H1 (cell line): ENCODE results near the gene RGS6. TPM values are rescaled to one million over a fixed set of nuclear protein-coding genes. Genes with fewer than 3 reads are reported as not detected.

ENCODE experiments used
- CTCF ChIA-PET: fragments of 300-600 bp; sonication (Branson Sonifier 250); formaldehyde crosslinking; loops from one replicate; lab custom pipeline; 2021; ENCODE audit not compliant: partially characterized antibody; lab: Charles Lee
- POLR2A ChIA-PET: fragments of 300-600 bp; sonication (Branson Sonifier 250); formaldehyde crosslinking; loops from one replicate; lab custom pipeline; 2021; ENCODE audit warnings: inconsistent platforms; ENCODE audit not compliant: partially characterized antibody; lab: Charles Lee
- DNase-seq, 2 experiments: peaks; one replicate each; pipeline versions ENCODE4 v3.0.0 to v3.0.0-alpha.2; 2010 to 2022; ENCODE audit warnings: low spot score in 2 of 2, low read depth in 1 of 2, mixed read lengths in 1 of 2
- FAIRE-seq: peaks from 2 replicates; lab custom pipeline; 2011; peaks lifted over from hg19 to GRCh38; lab: Jason Lieb, UNC
- H2AFZ ChIP-seq: 2 replicates; pipeline ENCODE4 v1.8.1; 2012; ENCODE audit warnings: low read length, inconsistent platforms
- H2AK5ac ChIP-seq: 2 replicates; pipeline ENCODE4 v1.6.1; 2013; ENCODE audit warnings: low read depth, low read length
- H2BK120ac ChIP-seq: replicated peaks from 2 replicates; pipeline ENCODE3; 2013; ENCODE audit warnings: low read depth, low read length, inconsistent platforms
- H2BK12ac ChIP-seq: 2 replicates; pipeline ENCODE4 v1.6.1; 2013; ENCODE audit warnings: low read depth, low read length
- H2BK15ac ChIP-seq: 2 replicates; pipeline ENCODE4 v1.6.1; 2013; ENCODE audit warnings: low read length
- H2BK20ac ChIP-seq: 2 replicates; pipeline ENCODE4 v1.6.1; 2013; ENCODE audit warnings: low read length
- H2BK5ac ChIP-seq: 2 replicates; pipeline ENCODE4 v1.6.1; 2013; ENCODE audit warnings: low read depth, low read length
- H3K14ac ChIP-seq: 2 replicates; pipeline ENCODE4 v1.6.1; 2013; ENCODE audit warnings: inconsistent platforms; ENCODE audit not compliant: insufficient read length
- H3K18ac ChIP-seq: 2 replicates; pipeline ENCODE4 v1.6.1; 2013; ENCODE audit warnings: low read length; ENCODE audit errors: extremely low read depth
- H3K23ac ChIP-seq: 2 replicates; pipeline ENCODE4 v1.6.1; 2013; ENCODE audit warnings: inconsistent platforms; ENCODE audit not compliant: insufficient read length
- H3K23me2 ChIP-seq: 2 replicates; pipeline ENCODE4 v1.6.1; 2013; ENCODE audit warnings: low read depth, low read length
- H3K27ac ChIP-seq: 2 replicates; pipeline ENCODE4 v1.6.1; 2011; ENCODE audit warnings: low read depth, low read length, inconsistent platforms
- H3K27me3 ChIP-seq, 4 experiments: replicated peaks in 1 of 4; 1 replicate in 1 of 4; 2 replicates in 3 of 4; pipeline versions ENCODE4 v1.6.1 to v1.8.1; 2011 to 2013; ENCODE audit warnings: low read length in 3 of 4, mild to moderate bottlenecking in 3 of 4, inconsistent platforms in 2 of 4, mixed read lengths in 2 of 4, moderate library complexity in 1 of 4; ENCODE audit not compliant: control insufficient read depth in 3 of 4, insufficient read depth in 3 of 4; ENCODE audit errors: extremely low read depth in 1 of 4
- H3K36me3 ChIP-seq, 4 experiments: 2 replicates each; pipeline versions ENCODE4 v1.6.1 to v1.8.1; 2011 to 2013; ENCODE audit warnings: mild to moderate bottlenecking in 4 of 4, low read length in 3 of 4, moderate library complexity in 2 of 4, control low read depth in 1 of 4, inconsistent platforms in 1 of 4; ENCODE audit not compliant: insufficient read depth in 4 of 4, control insufficient read depth in 2 of 4
- H3K4ac ChIP-seq: replicated peaks from 2 replicates; pipeline ENCODE3; 2013; ENCODE audit warnings: low read length, low read depth, mixed read lengths, inconsistent platforms; ENCODE audit not compliant: insufficient read length
- H3K4me1 ChIP-seq, 4 experiments: replicated peaks in 1 of 4; 1 replicate in 1 of 4; 2 replicates in 3 of 4; pipeline versions ENCODE4 v1.6.1 to v1.8.1; 2011 to 2013; ENCODE audit warnings: low read length in 3 of 4, inconsistent platforms in 2 of 4, mixed read lengths in 1 of 4; ENCODE audit not compliant: insufficient read depth in 4 of 4, control insufficient read depth in 3 of 4
- H3K4me2 ChIP-seq, 2 experiments: 2 replicates each; pipeline versions ENCODE4 v1.6.1 to v1.8.1; 2011 to 2013; ENCODE audit warnings: low read depth in 2 of 2, low read length in 2 of 2, control low read depth in 1 of 2, inconsistent platforms in 1 of 2, mild to moderate bottlenecking in 1 of 2; ENCODE audit not compliant: insufficient read depth in 1 of 2
- H3K4me3 ChIP-seq, 4 experiments: fragments of 200-600, 300-600 bp in 1 of 4; sonication (generic), shearing (Covaris generic), sonication (Bioruptor Twin) in 1 of 4; 2 replicates each; pipeline versions ENCODE4 v1.5.1 to v1.8.1; 2011 to 2016; ENCODE audit warnings: low read length in 4 of 4, low read depth in 3 of 4, control low read depth in 2 of 4, inconsistent platforms in 2 of 4, mild to moderate bottlenecking in 2 of 4, mixed read lengths in 1 of 4, moderate library complexity in 1 of 4; ENCODE audit not compliant: insufficient read depth in 2 of 4; ENCODE audit errors: extremely low read depth in 1 of 4
- H3K56ac ChIP-seq: replicated peaks from 2 replicates; pipeline ENCODE3; 2013; ENCODE audit warnings: low read depth, mild to moderate bottlenecking, mixed read lengths, low read length, inconsistent platforms; ENCODE audit not compliant: insufficient read length
- H3K79me1 ChIP-seq: 2 replicates; pipeline ENCODE4 v1.6.1; 2013; ENCODE audit warnings: low read depth, low read length, control low read depth
- H3K79me2 ChIP-seq, 2 experiments: 2 replicates each; pipeline versions ENCODE4 v1.6.1 to v1.8.1; 2012 to 2013; ENCODE audit warnings: low read length in 2 of 2, mild to moderate bottlenecking in 2 of 2, inconsistent platforms in 1 of 2; ENCODE audit not compliant: insufficient read depth in 2 of 2, control insufficient read depth in 1 of 2
- H3K9ac ChIP-seq, 4 experiments: replicated peaks in 1 of 4; 1 replicate in 1 of 4; 2 replicates in 3 of 4; pipeline versions ENCODE4 v1.6.1 to v1.8.1; 2011 to 2013; ENCODE audit warnings: low read depth in 3 of 4, low read length in 3 of 4, control low read depth in 2 of 4, mild to moderate bottlenecking in 2 of 4, moderate library complexity in 2 of 4, inconsistent platforms in 1 of 4; ENCODE audit errors: extremely low read depth in 1 of 4
- H3K9me3 ChIP-seq, 2 experiments: 2 replicates each; pipeline versions ENCODE4 v1.6.1 to v1.8.1; 2012 to 2013; ENCODE audit warnings: mild to moderate bottlenecking in 2 of 2, moderate library complexity in 2 of 2, control low read depth in 1 of 2, inconsistent platforms in 1 of 2, low read depth in 1 of 2, low read length in 1 of 2, mixed read lengths in 1 of 2; ENCODE audit not compliant: insufficient read depth in 2 of 2
- H4K20me1 ChIP-seq, 2 experiments: replicated peaks in 1 of 2; 2 replicates each; pipeline versions ENCODE3 to v1.8.1; 2011 to 2013; ENCODE audit warnings: inconsistent platforms in 2 of 2, low read length in 2 of 2, mild to moderate bottlenecking in 1 of 2; ENCODE audit not compliant: insufficient read depth in 2 of 2, control insufficient read depth in 1 of 2
- H4K5ac ChIP-seq: 2 replicates; pipeline ENCODE4 v1.6.1; 2013; ENCODE audit warnings: low read length, low read depth, mixed read lengths, inconsistent platforms; ENCODE audit not compliant: insufficient read length
- H4K8ac ChIP-seq: 2 replicates; pipeline ENCODE4 v1.8.0; 2013; ENCODE audit warnings: mild to moderate bottlenecking, moderate library complexity, low read length, inconsistent platforms; ENCODE audit not compliant: insufficient read depth; ENCODE audit errors: extremely low read depth
- H4K91ac ChIP-seq: replicated peaks from 2 replicates; pipeline ENCODE3; 2013; ENCODE audit warnings: low read length, mixed read lengths, inconsistent platforms; ENCODE audit not compliant: insufficient read length
- BCL11A ChIP-seq, 2 experiments: IDR thresholded peaks; one replicate each; pipeline ENCODE4 v1.6.1; 2011; ENCODE audit warnings: low read depth in 2 of 2, low read length in 2 of 2, mild to moderate bottlenecking in 2 of 2
- BRCA1 ChIP-seq: IDR thresholded peaks from 2 replicates; pipeline ENCODE4 v1.6.1; 2012; ENCODE audit warnings: low read depth, low read length, improper control_type of control experiment
- CBX5 ChIP-seq: fragments of 300-800, 300-1000 bp; sonication (generic); IDR thresholded peaks from 2 replicates; pipeline ENCODE4 v1.7.1; 2016; ENCODE audit warnings: antibody characterized with exemption, low read length, low read depth
- CTCF ChIP-seq, 3 experiments: IDR thresholded peaks; 1 replicate in 2 of 3; 2 replicates in 1 of 3; pipeline versions ENCODE4 v1.5.1 to v1.6.1; 2011; ENCODE audit warnings: low read length in 3 of 3, mild to moderate bottlenecking in 3 of 3, inconsistent platforms in 2 of 3, low read depth in 1 of 3, moderate library complexity in 1 of 3; ENCODE audit not compliant: insufficient read depth in 1 of 3; ENCODE audit errors: control extremely low read depth in 1 of 3
- EP300 ChIP-seq, 2 experiments: IDR thresholded peaks; 1 replicate in 1 of 2; 2 replicates in 1 of 2; pipeline ENCODE4 v1.6.1; 2011 to 2012; ENCODE audit warnings: low read depth in 2 of 2, low read length in 2 of 2, mild to moderate bottlenecking in 2 of 2, borderline replicate concordance in 1 of 2, inconsistent platforms in 1 of 2, moderate library complexity in 1 of 2
- MAFK ChIP-seq: IDR thresholded peaks from 2 replicates; pipeline ENCODE4 v1.6.1; 2012; ENCODE audit warnings: low read depth, mild to moderate bottlenecking, improper control_type of control experiment, low read length
- MAX ChIP-seq: IDR thresholded peaks from 2 replicates; pipeline ENCODE4 v1.6.1; 2012; ENCODE audit warnings: inconsistent platforms
- NANOG ChIP-seq: IDR thresholded peaks from 2 replicates; pipeline ENCODE4 v1.6.1; 2011; ENCODE audit warnings: low read length, low read depth, mild to moderate bottlenecking, inconsistent platforms; ENCODE audit not compliant: insufficient read depth, poor library complexity, severe bottlenecking
- RXRA ChIP-seq: IDR thresholded peaks from 2 replicates; pipeline ENCODE4 v1.6.1; 2011; ENCODE audit warnings: low read depth, mild to moderate bottlenecking, low read length, moderate library complexity; ENCODE audit not compliant: insufficient read depth
- SIRT6 ChIP-seq: IDR thresholded peaks from one replicate; pipeline ENCODE4 v1.7.1; 2012; ENCODE audit warnings: low read length, inconsistent platforms
- SP1 ChIP-seq: IDR thresholded peaks from 2 replicates; pipeline ENCODE4 v1.6.1; 2011; ENCODE audit warnings: low read depth, low read length
- TAF7 ChIP-seq: optimal IDR thresholded peaks from 2 replicates; pipeline ENCODE3; 2011; ENCODE audit warnings: low read depth, mild to moderate bottlenecking, inconsistent platforms, low read length, moderate library complexity, borderline replicate concordance
- WGBS, 2 experiments: shearing (Covaris generic) in 1 of 2; methylation state at CpG; one replicate each; pipeline versions ENCODE4 v1.1.6 to v1.1.7; 2013 to 2015; ENCODE audit warnings: low lambda C conversion rate in 2 of 2, mixed read lengths in 2 of 2, inconsistent platforms in 1 of 2, low coverage in 1 of 2, missing lambda C conversion rate in 1 of 2; ENCODE audit not compliant: insufficient replicate concordance in 2 of 2, insufficient coverage in 1 of 2, insufficient read length in 1 of 2; ENCODE audit errors: extremely low coverage in 1 of 2, missing lambda C conversion rate in 1 of 2; 5-methylcytosine and 5-hydroxymethylcytosine counted together
- polyA plus RNA-seq, 7 experiments: library from polyadenylated mRNA; depleted of rRNA in 3 of 7; stranded (reverse) in 5 of 7; unstranded in 2 of 7; fragments of >200 nt in 5 of 7; fragments of 200-250 nt in 2 of 7; gene quantifications; 1 replicate in 5 of 7; 2 replicates in 1 of 7; 4 replicates in 1 of 7; pipeline versions ENCODE4 v1.2.1 to v1.2.3, GENCODE V29; 2011 to 2013; ENCODE audit warnings: missing spikeins in 2 of 7, mixed read lengths in 2 of 7
- total RNA-seq: library from RNA; stranded (reverse); fragmentation: NEBNext Ultra II Directional; extraction: Animal tissue kit (Norgen Biotek cat#: 25700); gene quantifications from 2 replicates; pipeline ENCODE4 v1.2.1, GENCODE V29; 2021

Gene RGS6
- total and polyA plus RNA-seq, 2 of the 8 experiments (the other 6 are each of a cell fraction or from before 2014, with no cell fraction given), result 0.26 to 1.1 TPM

- no peak for FAIRE-seq
- DNase-seq, result no peak
- Histone ChIP-seq H3K36me3 (peaks cover 0 to 2% (median 0%) of the 10 kb centered on the region in 4 experiments; a peak in 1 of 8 replicates), H2BK20ac (no peak overlapping the region), H3K56ac (no peak overlapping the region), H2AK5ac (no peak overlapping the region), H2BK5ac (no peak overlapping the region), H3K79me1 (no peaks in the 10 kb centered on the region), H4K20me1 (no peaks in the 10 kb centered on the region), H3K79me2 (no peaks in the 10 kb centered on the region), H4K91ac (no peak overlapping the region), H3K4me3 (no peak overlapping the region), H3K4me2 (no peak overlapping the region), H3K27me3 (no peaks in the 10 kb centered on the region), H2BK12ac (no peak overlapping the region), H3K23ac (no peak overlapping the region), H3K4me1 (no peaks in the 10 kb centered on the region), H3K4ac (no peak overlapping the region), H3K23me2 (no peaks in the 10 kb centered on the region), H2AFZ (no peak overlapping the region), H2BK15ac (no peak overlapping the region), H3K14ac (no peak overlapping the region), H2BK120ac (no peak overlapping the region), H3K9ac (no peak overlapping the region), H3K27ac (no peak overlapping the region), H3K18ac (no peak overlapping the region), H4K5ac (no peak overlapping the region), H3K9me3 (peaks cover 4 to 9% of the 10 kb centered on the region in 2 experiments; a peak in 2 of 4 replicates), H4K8ac (no peak overlapping the region)
- WGBS, 2 experiments, result 94% methylated on average over 4 of the region's 4 CpGs; no CpG with 5 or more reads in 1 of the 2 experiments
- POLR2A ChIA-PET, result no interaction called here
- TF ChIP-seq BRCA1, result no peak
- TF ChIP-seq MAX, result no peak
- no peak for TF ChIP-seq CBX5
- no peak for TF ChIP-seq NANOG
- no peak for TF ChIP-seq TAF7
- no peak for TF ChIP-seq EP300 (IDR thresholded peaks at IDR 0.05; ENCODE audit: borderline replicate concordance in 1 of 2, low read depth in 2 of 2, low read length in 2 of 2)
- no peak for TF ChIP-seq MAFK
- TF ChIP-seq SP1, result no peak
- TF ChIP-seq RXRA, result no peak
- no peak for TF ChIP-seq CTCF (IDR thresholded peaks at IDR 0.05; ENCODE audit: control extremely low read depth in 1 of 3, insufficient read depth in 1 of 3, low read depth in 1 of 3, low read length in 3 of 3)
- no peak for TF ChIP-seq SIRT6
- TF ChIP-seq BCL11A (IDR thresholded peaks at IDR 0.05; ENCODE audit: low read depth in 2 of 2, low read length in 2 of 2), result no peak
- CTCF ChIA-PET, result no interaction called here
Observed at GRCh38 chr14:72303930-72304329, 371.7 kb downstream of the RGS6 start.
